Measurements from ENCODE around the gene ARL9. TPM values are rescaled to one million over a fixed set of nuclear protein-coding genes. Genes with fewer than 3 reads are reported as not detected.

ARL9 gene
- total and polyA plus RNA-seq, 9 of the 15 experiments (the other 6 are each of a cell fraction or from before 2014, with no cell fraction given) = 0.10 to 0.15 (median 0.11) TPM; not detected in 6

DNA sequence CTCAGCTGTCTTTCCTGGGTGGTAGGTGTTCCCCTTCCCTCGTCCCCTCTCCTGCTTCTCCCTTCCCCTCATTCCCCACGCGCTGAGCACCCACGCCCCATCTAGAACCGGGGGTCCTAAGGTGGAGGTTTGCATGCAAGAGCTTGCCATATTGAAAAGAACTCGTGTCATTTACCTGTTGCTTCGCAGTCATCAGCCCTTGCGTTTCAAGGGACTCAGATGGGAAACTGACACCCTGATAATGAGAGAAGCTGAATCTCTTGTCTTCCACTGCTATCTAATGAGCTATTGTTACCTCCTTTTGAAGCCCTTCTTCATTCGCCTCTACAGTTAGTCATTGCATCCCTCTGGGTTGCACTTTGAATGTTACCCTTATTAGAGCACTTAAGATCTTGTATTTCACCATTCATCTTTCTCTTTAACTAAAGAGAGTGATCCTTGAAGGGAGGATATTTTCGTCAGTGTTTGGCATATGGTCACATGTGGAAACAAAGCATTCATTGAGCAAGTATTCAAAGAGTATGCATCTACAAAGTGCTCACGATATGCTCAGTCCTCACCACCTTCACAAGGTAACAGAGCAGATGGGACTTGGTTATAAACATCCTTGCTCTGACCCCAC, 25.7 kb downstream of the ARL9 start (continued):
- TF ChIP-seq SRSF7 (optimal IDR thresholded peaks at IDR 0.05; ENCODE audit: low read depth, low read length) (no peak), STAG1 (CRISPR knock-in tag; IDR thresholded peaks at IDR 0.05; ENCODE audit: borderline replicate concordance) (no peak), LCOR (CRISPR knock-in tag; IDR thresholded peaks at IDR 0.05) (no peak), NBN (IDR thresholded peaks at IDR 0.05; ENCODE audit: low read depth) (no peak), CXXC5 (CRISPR knock-in tag; IDR thresholded peaks at IDR 0.05) (no peak), ZNF232 (CRISPR knock-in tag; IDR thresholded peaks at IDR 0.05) (no peak), PCBP1 (IDR thresholded peaks at IDR 0.05; ENCODE audit: low read depth, low read length, poor library complexity, severe bottlenecking) (no peak), SAFB2 (IDR thresholded peaks at IDR 0.05; ENCODE audit: borderline replicate concordance, low read depth, low read length, severe bottlenecking) (no peak), GATA2 (CRISPR knock-in tag; IDR thresholded peaks at IDR 0.05) (no peak), RBFOX2 (IDR thresholded peaks at IDR 0.05; ENCODE audit: low read depth, low read length) (no peak; the same call in 1 of the 2 replicates), PHB (CRISPR knock-in tag; IDR thresholded peaks at IDR 0.05) (no peak), KAT7 (CRISPR knock-in tag; IDR thresholded peaks at IDR 0.05; ENCODE audit: borderline replicate concordance) (0 out of 2 replicates have a peak, but pooled peaks have one; percentile 38), NCOA1 (IDR thresholded peaks at IDR 0.05; ENCODE audit: low read depth) (no peak), RBBP5 (IDR thresholded peaks at IDR 0.05; ENCODE audit: borderline replicate concordance, insufficient read depth, low read length, poor library complexity, severe bottlenecking) (peak; percentile 44), RBM17 (IDR thresholded peaks at IDR 0.05; ENCODE audit: borderline replicate concordance, low read depth, low read length) (no peak), ETV5 (CRISPR knock-in tag; IDR thresholded peaks at IDR 0.05; ENCODE audit: low read depth) (0 out of 2 replicates have a peak, but pooled peaks have one; percentile 9)
- TF ChIP-seq, protein P1, sequence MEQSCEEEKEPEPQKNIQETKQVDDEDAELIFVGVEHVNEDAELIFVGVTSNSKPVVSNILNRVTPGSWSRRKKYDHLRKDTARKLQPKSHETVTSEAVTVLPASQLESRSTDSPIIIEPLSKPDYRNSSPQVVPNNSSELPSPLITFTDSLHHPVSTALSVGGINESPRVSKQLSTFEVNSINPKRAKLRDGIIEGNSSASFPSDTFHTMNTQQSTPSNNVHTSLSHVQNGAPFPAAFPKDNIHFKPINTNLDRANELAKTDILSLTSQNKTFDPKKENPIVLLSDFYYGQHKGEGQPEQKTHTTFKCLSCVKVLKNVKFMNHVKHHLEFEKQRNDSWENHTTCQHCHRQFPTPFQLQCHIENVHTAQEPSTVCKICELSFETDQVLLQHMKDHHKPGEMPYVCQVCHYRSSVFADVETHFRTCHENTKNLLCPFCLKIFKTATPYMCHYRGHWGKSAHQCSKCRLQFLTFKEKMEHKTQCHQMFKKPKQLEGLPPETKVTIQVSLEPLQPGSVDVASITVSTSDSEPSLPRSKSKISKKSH (CRISPR knock-in tag; IDR thresholded peaks at IDR 0.05) = no peak
- TF ChIP-seq, protein P2, sequence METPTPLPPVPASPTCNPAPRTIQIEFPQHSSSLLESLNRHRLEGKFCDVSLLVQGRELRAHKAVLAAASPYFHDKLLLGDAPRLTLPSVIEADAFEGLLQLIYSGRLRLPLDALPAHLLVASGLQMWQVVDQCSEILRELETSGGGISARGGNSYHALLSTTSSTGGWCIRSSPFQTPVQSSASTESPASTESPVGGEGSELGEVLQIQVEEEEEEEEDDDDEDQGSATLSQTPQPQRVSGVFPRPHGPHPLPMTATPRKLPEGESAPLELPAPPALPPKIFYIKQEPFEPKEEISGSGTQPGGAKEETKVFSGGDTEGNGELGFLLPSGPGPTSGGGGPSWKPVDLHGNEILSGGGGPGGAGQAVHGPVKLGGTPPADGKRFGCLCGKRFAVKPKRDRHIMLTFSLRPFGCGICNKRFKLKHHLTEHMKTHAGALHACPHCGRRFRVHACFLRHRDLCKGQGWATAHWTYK (CRISPR knock-in tag; IDR thresholded peaks at IDR 0.05) = no peak

Measured in K562 (cell line).